Body of pancreas (tissue), 4 donors: Measurements from ENCODE around the gene ZNF619.

ENCODE experiments used
- POLR2A ChIP-seq, 3 donors: fragments of 450-650 bp; IDR thresholded peaks; one replicate each; pipeline ENCODE4 v1.6.1; 2016; ENCODE audit warnings: antibody characterized with exemption in 3 of 3, mild to moderate bottlenecking in 2 of 3
- TF ChIP-seq, protein P1 (sequence below), 7 experiments: fragments of 450-650 bp in 4 of 7; fragments of 200-600 bp in 3 of 7; sonication (generic) in 3 of 7; IDR thresholded peaks; one replicate each; pipeline ENCODE4 v1.5.1; 2016 to 2019; ENCODE audit warnings: antibody characterized with exemption in 7 of 7

GRCh38 chr3:40487172-40487571 lies 10.2 kb downstream of the ZNF619 start:
- TF ChIP-seq, protein P1, sequence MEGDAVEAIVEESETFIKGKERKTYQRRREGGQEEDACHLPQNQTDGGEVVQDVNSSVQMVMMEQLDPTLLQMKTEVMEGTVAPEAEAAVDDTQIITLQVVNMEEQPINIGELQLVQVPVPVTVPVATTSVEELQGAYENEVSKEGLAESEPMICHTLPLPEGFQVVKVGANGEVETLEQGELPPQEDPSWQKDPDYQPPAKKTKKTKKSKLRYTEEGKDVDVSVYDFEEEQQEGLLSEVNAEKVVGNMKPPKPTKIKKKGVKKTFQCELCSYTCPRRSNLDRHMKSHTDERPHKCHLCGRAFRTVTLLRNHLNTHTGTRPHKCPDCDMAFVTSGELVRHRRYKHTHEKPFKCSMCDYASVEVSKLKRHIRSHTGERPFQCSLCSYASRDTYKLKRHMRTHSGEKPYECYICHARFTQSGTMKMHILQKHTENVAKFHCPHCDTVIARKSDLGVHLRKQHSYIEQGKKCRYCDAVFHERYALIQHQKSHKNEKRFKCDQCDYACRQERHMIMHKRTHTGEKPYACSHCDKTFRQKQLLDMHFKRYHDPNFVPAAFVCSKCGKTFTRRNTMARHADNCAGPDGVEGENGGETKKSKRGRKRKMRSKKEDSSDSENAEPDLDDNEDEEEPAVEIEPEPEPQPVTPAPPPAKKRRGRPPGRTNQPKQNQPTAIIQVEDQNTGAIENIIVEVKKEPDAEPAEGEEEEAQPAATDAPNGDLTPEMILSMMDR (IDR thresholded peaks at IDR 0.05) = no peak
- TF ChIP-seq POLR2A (IDR thresholded peaks at IDR 0.05) = no peak
